ENCODE measurements around the gene RAB11FIP3. TPM values are rescaled to one million over a fixed set of nuclear protein-coding genes. Genes with fewer than 3 reads are reported as not detected.

RAB11FIP3 gene
- total and polyA plus RNA-seq, 9 of the 15 experiments (the other 6 are each of a cell fraction or from before 2014, with no cell fraction given): 0.46 to 13.1 (median 4.3) TPM

GRCh38 chr16:401468-402348 is 23.7 kb upstream of the RAB11FIP3 start, which contains the start of gene DECR2 (continued):
- TF ChIP-seq MGA (IDR thresholded peaks at IDR 0.05) (peak; percentile 80), LARP7 (IDR thresholded peaks at IDR 0.05) (peak; percentile 95; the same call in 1 of the 2 replicates), CTBP1 (IDR thresholded peaks at IDR 0.05; ENCODE audit: borderline replicate concordance) (peak; percentile 51), ADNP (tag; IDR thresholded peaks at IDR 0.05) (no peak), MYBL2 (IDR thresholded peaks at IDR 0.05; ENCODE audit: low read depth) (no peak), MYBL2 (CRISPR knock-in tag; IDR thresholded peaks at IDR 0.05; ENCODE audit: borderline replicate concordance) (no peak), NR2F6 (CRISPR knock-in tag; IDR thresholded peaks at IDR 0.05) (0 out of 2 replicates have a peak, but pooled peaks have one; percentile 49), MXD1 (CRISPR knock-in tag; IDR thresholded peaks at IDR 0.05; ENCODE audit: borderline replicate concordance, poor library complexity, severe bottlenecking) (peak; percentile 68), TRIM28 (IDR thresholded peaks at IDR 0.05) (0 out of 2 replicates have a peak, but pooled peaks have one; percentile 47), POU5F1 (IDR thresholded peaks at IDR 0.05; ENCODE audit: borderline replicate concordance, low read depth, low read length, partially characterized antibody) (no peak), U2AF1 (optimal IDR thresholded peaks at IDR 0.05; ENCODE audit: low read depth, low read length) (peak; percentile 87), NCOR1 (IDR thresholded peaks at IDR 0.05) (peak; percentile 46), SMARCE1 (IDR thresholded peaks at IDR 0.05) (peak; percentile 27; the same call in 1 of the 2 replicates), RAD51 (IDR thresholded peaks at IDR 0.05; ENCODE audit: borderline replicate concordance, low read depth) (peak; percentile 62), NBN (IDR thresholded peaks at IDR 0.05; ENCODE audit: low read depth) (peak; percentile 71; the same call in 1 of the 2 replicates), FOXK1 (CRISPR knock-in tag; IDR thresholded peaks at IDR 0.05; ENCODE audit: borderline replicate concordance) (no peak)

All from K562 (cell line).